ENCODE data around the gene HS6ST1.
A peak's percentile ranks its signal among the peaks of the same experiment; 100 is the strongest.

Gene HS6ST1

DNA sequence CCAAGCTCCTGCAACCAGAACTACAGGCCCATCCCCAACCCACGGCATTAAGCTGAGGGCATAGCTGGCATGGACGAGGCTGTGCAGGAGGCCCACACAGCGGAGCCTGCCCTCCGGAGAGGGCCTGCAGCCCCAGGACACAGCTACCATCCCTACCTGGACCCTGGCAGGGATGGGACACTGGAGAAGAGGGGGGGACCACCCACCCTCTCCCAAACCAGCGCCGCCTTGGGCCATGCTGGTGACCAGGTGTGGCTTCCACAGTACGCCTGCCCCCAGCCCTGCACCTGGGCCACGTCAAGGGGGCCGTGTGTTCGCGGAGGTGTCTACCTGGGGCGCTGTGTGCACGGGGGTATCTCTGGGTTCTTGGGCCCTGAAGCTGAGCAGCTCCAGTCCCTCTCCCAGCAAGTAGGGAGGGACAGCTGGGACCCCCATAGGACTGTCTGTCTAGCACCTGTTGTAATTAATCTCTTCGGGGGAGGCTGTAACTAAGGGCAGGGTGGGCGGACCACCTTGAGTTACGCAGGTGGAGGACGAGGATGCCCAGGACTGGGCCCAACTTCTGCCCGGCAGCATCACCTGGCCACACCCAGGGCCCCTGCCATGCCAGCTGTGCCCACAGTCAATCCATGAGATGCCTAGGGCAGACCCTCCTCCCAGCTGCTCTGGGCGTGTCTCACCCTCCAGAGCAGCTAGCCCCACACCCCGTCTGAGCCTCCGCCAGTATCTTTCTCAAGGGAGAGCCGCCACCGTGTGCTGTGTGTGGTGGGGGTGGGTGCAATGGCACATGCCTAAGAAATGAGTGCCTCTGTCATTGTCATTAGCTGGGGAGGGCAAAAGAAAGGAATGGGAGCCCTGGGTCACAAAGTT, 18.3 kb downstream of the HS6ST1 start:
- CTCF ChIA-PET = no interaction called here
- H3K27ac ChIP-seq (ENCODE audit: extremely low read depth, low read depth, low read length) = no peak overlapping the region
- peaks cover 0 to 7% of the 10 kb centered on the region in 2 experiments; a peak in 1 of 3 replicates for H3K36me3 ChIP-seq (ENCODE audit: control insufficient read depth in 2 of 2, insufficient read depth in 1 of 2, low read length in 2 of 2)

GRCh38 chr2:128299628-128300027, 19.0 kb downstream of the HS6ST1 start:
- CTCF ChIA-PET = no interaction called here
- H3K36me3 ChIP-seq (ENCODE audit: control insufficient read depth in 2 of 2, insufficient read depth in 1 of 2, low read length in 2 of 2) = peaks cover 0 to 7% of the 10 kb centered on the region in 2 experiments; a peak in 1 of 3 replicates
- TF ChIP-seq ZNF335 (tag by site-specific recombination; conservative IDR thresholded peaks at IDR 0.05) (no peak), ZNF140 (tag by site-specific recombination; IDR thresholded peaks at IDR 0.05) (no peak), ZNF510 (tag by site-specific recombination; IDR thresholded peaks at IDR 0.05; ENCODE audit: insufficient replicate concordance) (no peak), PATZ1 (tag by site-specific recombination; IDR thresholded peaks at IDR 0.05) (no peak), ZNF776 (tag by site-specific recombination; IDR thresholded peaks at IDR 0.05; ENCODE audit: borderline replicate concordance) (no peak), SCRT2 (tag by site-specific recombination; IDR thresholded peaks at IDR 0.05) (no peak), SP7 (tag by site-specific recombination; IDR thresholded peaks at IDR 0.05) (no peak), ZNF792 (tag by site-specific recombination; IDR thresholded peaks at IDR 0.05) (no peak), ZNF549 (tag by site-specific recombination; IDR thresholded peaks at IDR 0.05) (no peak), ZNF558 (tag by site-specific recombination; IDR thresholded peaks at IDR 0.05) (no peak), ZNF600 (tag by site-specific recombination; IDR thresholded peaks at IDR 0.05) (no peak), ZNF433 (tag by site-specific recombination; IDR thresholded peaks at IDR 0.05; ENCODE audit: low read depth) (no peak), ZNF843 (tag by site-specific recombination; IDR thresholded peaks at IDR 0.05) (no peak)

More for the DNA sequence above, 18.3 kb downstream of the HS6ST1 start:
- peaks cover 8% of the 10 kb centered on the region for H3K4me1 ChIP-seq (ENCODE audit: control insufficient read depth, insufficient read depth, low read length)
- no peak overlapping the region for H3K4me3 ChIP-seq (ENCODE audit: low read depth, low read length)
- TF ChIP-seq ZNF701 (tag by site-specific recombination; IDR thresholded peaks at IDR 0.05) = no peak
- TF ChIP-seq ZSCAN4 (tag by site-specific recombination; IDR thresholded peaks at IDR 0.05) = no peak
- no peak for TF ChIP-seq ZNF449 (tag by site-specific recombination; IDR thresholded peaks at IDR 0.05)
- TF ChIP-seq, protein P1, sequence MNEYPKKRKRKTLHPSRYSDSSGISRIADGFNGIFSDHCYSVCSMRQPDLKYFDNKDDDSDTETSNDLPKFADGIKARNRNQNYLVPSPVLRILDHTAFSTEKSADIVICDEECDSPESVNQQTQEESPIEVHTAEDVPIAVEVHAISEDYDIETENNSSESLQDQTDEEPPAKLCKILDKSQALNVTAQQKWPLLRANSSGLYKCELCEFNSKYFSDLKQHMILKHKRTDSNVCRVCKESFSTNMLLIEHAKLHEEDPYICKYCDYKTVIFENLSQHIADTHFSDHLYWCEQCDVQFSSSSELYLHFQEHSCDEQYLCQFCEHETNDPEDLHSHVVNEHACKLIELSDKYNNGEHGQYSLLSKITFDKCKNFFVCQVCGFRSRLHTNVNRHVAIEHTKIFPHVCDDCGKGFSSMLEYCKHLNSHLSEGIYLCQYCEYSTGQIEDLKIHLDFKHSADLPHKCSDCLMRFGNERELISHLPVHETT (tag by site-specific recombination; IDR thresholded peaks at IDR 0.05) = no peak
- TF ChIP-seq KLF1 (tag by site-specific recombination; IDR thresholded peaks at IDR 0.05) = 0 out of 2 replicates have a peak, but pooled peaks have one; percentile 16
- no peak for TF ChIP-seq ZNF488 (tag by site-specific recombination; IDR thresholded peaks at IDR 0.05)
- POLR2A ChIA-PET = no interaction called here
- H3K9me3 ChIP-seq (ENCODE audit: control insufficient read depth, insufficient read depth, low read depth, low read length) = no peaks in the 10 kb centered on the region

More at GRCh38 chr2:128299628-128300027, 19.0 kb downstream of the HS6ST1 start:
- Histone ChIP-seq H3K4me3 (ENCODE audit: low read depth, low read length) (no peak overlapping the region), H3K4me1 (ENCODE audit: control insufficient read depth, insufficient read depth, low read length) (peaks cover 2% of the 10 kb centered on the region; the same call in 1 of the 2 replicates), H3K9me3 (ENCODE audit: control insufficient read depth, insufficient read depth, low read depth, low read length) (no peaks in the 10 kb centered on the region), H3K27ac (ENCODE audit: extremely low read depth, low read depth, low read length) (no peak overlapping the region)
- POLR2A ChIA-PET = no interaction called here
